Left renal pelvis (tissue), 4 donors: ENCODE results near the gene ACAA1. TPM values are rescaled to one million over a fixed set of nuclear protein-coding genes. Genes with fewer than 3 reads are reported as not detected.
"Not testable (repeated sequence)": the region's sequence is repeated elsewhere in the genome, so short reads cannot be mapped to it uniquely, and the experiment has no call there.

Source experiments
- DNase-seq, 4 donors: peaks; one replicate each; pipeline ENCODE4 v3.0.0-alpha.2; 2013; ENCODE audit warnings: low read depth in 4 of 4, low spot score in 3 of 4
- polyA plus RNA-seq, 4 donors: library from polyadenylated mRNA; unstranded; fragments of 120-200 nt; gene quantifications; one replicate each; pipeline ENCODE4 v1.2.1, GENCODE V29; 2013; ENCODE audit not compliant: insufficient read length in 4 of 4

The ACAA1 gene
- polyA plus RNA-seq, 4 donors = 42.3 to 142 (median 114) TPM

DNA sequence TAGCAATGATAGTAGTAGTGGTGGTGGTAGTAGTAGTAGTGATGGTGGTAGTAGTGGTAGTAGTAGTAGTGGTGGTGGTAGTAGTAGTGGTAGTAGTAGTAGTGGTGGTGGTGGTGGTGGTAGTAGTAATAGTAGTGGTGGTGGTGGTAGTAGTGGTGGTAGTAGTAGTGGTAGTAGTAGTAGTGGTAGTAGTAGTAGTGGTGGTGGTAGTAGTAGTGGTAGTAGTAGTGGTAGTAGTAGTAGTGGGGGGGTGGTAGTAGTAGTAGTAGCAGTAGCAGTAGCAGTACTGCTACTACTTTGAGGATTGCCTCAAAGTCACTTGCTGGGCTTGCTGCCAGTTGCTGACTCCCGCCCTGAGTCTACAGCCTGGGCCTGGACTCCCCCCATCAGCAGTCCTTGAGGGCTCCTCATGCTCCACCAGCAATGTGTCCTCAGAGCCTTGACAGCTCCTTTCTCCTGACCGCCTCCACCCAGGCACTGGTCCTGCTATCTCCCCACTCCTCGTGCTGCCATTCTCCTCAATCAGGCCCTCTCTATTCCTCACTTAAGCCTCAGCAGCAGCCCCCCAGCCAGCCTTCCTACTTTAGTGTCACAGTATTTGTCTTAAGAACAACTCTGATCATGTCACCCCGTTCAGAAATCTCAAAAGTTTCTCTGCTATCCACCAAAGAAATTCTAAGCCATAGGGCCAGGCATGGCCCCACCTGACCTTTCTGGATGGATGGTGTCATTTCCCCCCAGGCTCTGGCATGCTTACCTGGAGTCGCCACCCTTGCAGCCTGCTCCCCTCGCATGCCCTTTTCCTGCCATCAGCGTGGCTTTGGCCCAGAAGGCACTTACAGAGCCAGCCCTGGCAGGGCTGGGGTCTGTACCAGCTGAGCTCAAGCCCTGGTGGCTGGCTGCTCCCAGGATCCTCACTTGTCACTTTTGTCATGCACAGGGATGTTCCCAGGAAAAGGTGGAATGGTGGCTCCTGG, 52.3 kb downstream of the ACAA1 start:
- DNase-seq = peak in 1 of 4 donors; percentile 2

DNA sequence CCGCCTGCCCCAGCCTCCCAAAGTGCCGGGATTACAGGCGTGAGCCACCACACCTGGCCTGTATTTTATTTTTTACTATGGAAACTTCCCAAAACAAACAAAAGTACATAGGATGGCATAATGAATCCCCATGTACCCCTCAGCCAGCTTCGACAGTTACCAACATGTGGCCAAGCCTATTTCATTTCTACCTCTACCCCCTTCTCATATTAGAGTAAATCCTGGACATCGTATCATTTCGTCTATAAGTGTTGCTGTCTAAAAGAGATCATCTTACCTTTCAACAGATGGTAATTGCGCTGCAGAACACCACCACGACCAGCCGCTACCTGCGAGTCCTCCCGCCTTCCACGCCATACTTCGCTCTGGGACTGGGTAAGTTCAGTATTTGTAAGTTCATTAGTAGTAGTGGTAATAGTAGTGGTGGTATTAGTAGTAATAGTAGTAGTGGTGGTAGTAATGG, 53.0 kb downstream of the ACAA1 start:
- DNase-seq = no peak

DNA sequence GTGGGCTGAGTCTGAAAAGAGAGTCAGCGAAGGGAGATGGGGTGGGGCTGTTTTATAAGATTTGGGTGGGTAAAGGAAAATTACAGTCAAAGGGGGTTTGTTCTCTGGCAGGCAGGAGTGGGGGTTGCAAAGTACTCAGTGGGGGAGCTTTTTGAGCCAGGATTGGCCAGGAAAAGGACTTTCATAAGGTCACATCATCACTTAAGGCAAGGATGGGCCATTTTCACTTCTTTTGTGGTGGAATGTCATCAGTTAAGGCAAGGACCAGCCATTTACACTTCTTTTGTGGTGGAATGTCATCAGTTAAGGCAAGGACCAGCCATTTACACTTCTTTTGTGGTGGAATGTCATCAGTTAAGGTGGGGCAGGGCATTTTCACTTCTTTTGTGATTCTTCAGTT, 53.7 kb downstream of the ACAA1 start:
- DNase-seq = not testable (repeated sequence)

DNA sequence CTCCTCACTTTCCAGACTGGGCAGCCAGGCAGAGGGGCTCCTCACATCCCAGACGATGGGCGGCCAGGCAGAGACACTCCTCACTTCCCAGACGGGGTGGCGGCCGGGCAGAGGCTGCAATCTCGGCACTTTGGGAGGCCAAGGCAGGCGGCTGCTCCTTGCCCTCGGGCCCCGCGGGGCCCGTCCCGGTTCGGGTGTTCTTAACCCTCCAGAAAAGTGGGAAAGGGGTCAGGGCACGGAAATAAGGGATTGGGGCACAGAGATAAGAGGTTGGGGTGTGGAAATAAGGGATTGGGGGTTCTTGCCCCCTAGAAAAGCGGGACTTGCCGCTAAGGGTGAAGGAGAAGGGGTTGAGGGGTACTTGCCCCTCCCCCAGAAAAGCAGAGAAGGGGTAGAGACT, 54.6 kb downstream of the ACAA1 start:
- not testable (repeated sequence) for DNase-seq

DNA sequence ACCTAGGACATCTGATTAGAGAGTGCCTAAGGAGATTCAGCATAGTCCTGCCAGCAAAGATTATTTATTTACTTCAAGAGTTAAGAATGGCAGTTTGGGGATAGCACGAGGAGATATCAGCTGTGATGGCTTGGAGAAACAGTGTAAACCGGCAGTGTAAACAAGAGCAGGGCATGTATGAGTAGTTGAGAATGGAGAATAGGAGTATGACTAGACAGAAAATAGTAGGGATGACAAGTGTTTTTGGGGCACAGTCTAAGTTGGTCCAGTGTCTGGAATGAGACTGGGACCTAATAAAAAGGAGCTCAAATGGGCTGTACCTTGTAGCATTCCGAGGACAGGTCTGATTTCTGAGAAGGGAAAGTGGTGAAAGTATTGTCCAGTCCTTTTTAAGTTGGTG, 59.9 kb downstream of the ACAA1 start:
- not testable (repeated sequence) for DNase-seq

Other genes with a start within 250 kb of the ACAA1 start
- 10 to 100 TPM in 3 of 4 donors, 1 to 10 TPM in 1; 8.2 to 16.3 (median 12.2) TPM for gene VILL, start 146.3 kb downstream of the ACAA1 start, polyA plus RNA-seq
- gene PLCD1, start 107.5 kb downstream of the ACAA1 start, polyA plus RNA-seq = 10 to 100 TPM; 14.5 to 30.3 (median 20.1) TPM
- gene DLEC1, start 97.9 kb downstream of the ACAA1 start, polyA plus RNA-seq = 1 to 10 TPM in 2 of 4 donors, under 1 TPM in 2; 0.75 to 1.8 (median 1.0) TPM
- gene MYD88, start 1.5 kb upstream of the ACAA1 start, polyA plus RNA-seq = 10 to 100 TPM; 24.0 to 29.8 (median 25.7) TPM
- 10 to 100 TPM; 33.5 to 56.5 (median 46.8) TPM for gene OXSR1, start 28.4 kb upstream of the ACAA1 start, polyA plus RNA-seq
- 1 to 10 TPM in 3 of 4 donors, under 1 TPM in 1; 0.12 to 3.8 (median 2.1) TPM for gene SLC22A13, start 128.7 kb upstream of the ACAA1 start, polyA plus RNA-seq
- under 1 TPM; 0.10 to 0.78 (median 0.44) TPM for gene SLC22A14, start 145.2 kb upstream of the ACAA1 start, polyA plus RNA-seq
- 10 to 100 TPM in 2 of 4 donors, 1 to 10 TPM in 2; 5.2 to 14.0 (median 9.4) TPM for gene XYLB, start 209.7 kb upstream of the ACAA1 start, polyA plus RNA-seq